Measurements from ENCODE around the gene CWC22. TPM values are rescaled to one million over a fixed set of nuclear protein-coding genes. Genes with fewer than 3 reads are reported as not detected.

The CWC22 gene
- total and polyA plus RNA-seq, 2 donors (not counting 3 experiments of a cell fraction or from before 2014, with no cell fraction given) = 1.8 to 15.7 TPM

DNA sequence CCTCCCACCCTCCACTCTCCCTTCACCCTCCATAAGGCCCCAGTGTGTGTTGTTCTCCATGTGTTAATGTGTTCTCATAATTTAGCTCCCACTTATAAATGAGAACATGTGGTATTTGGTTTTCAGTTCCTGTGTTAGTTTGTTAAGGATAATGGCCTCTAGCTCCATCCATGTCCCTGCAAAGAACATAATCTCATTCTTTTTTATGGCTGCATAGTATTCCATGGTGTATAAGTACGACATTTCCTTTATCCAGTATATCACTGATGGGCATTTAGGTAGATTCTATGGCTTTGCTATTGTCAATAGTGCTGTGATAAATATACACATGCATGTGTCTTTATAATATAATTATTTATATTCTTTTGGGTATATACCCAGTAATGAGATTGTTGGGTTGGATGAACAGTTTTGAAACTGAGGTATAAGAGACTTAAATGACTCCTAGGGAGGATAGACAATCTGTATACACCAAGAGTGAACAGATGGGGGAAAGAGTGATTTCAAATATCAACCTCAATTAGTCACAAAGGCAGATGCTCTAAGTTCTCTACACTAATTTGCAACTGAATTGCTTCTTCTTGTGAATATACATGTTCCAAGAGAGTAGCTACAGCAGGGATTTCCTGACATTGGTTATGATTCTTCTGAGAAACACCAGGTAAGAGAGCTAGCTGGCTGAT lies 23.7 kb downstream of the CWC22 start:
- H3K4me1 ChIP-seq (ENCODE audit: control insufficient read depth, extremely low read depth, insufficient read depth, low read length) = peaks cover 2% of the 10 kb centered on the region
- POLR2A ChIA-PET = no interaction called here
- no peak overlapping the region for H3K4me2 ChIP-seq (ENCODE audit: insufficient read depth, low read length)
- no TSS peak for BruUV-seq (replicated peaks)
- intact Hi-C loops (cut with micrococcal nuclease) (no loop called here), dilution Hi-C loops (cut with MboI; ENCODE audit: extremely low pct_ligation_motif_present, low sequenced_read_pairs) (no loop called here)
- H3K79me2 ChIP-seq (ENCODE audit: control insufficient read depth, insufficient read depth, low read length) = no peaks in the 10 kb centered on the region
- DNase-seq (ENCODE audit: low read depth, low spot score) (no peak), FAIRE-seq (no peak)
- no peak for TF ChIP-seq GATA2 (IDR thresholded peaks at IDR 0.05; ENCODE audit: insufficient read depth, insufficient read length, low read depth, low read length)
- TF ChIP-seq, protein P1, sequence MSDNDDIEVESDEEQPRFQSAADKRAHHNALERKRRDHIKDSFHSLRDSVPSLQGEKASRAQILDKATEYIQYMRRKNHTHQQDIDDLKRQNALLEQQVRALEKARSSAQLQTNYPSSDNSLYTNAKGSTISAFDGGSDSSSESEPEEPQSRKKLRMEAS (IDR thresholded peaks at IDR 0.05; ENCODE audit: insufficient read depth, insufficient read length) = no peak
- TF ChIP-seq JUN (IDR thresholded peaks at IDR 0.05; ENCODE audit: borderline replicate concordance, insufficient read depth, insufficient read length, low read depth) = no peak
- TF ChIP-seq EZH2 (IDR thresholded peaks at IDR 0.05; ENCODE audit: borderline replicate concordance, low read depth, low read length, severe bottlenecking) = no peak
- TF ChIP-seq, protein P2, sequence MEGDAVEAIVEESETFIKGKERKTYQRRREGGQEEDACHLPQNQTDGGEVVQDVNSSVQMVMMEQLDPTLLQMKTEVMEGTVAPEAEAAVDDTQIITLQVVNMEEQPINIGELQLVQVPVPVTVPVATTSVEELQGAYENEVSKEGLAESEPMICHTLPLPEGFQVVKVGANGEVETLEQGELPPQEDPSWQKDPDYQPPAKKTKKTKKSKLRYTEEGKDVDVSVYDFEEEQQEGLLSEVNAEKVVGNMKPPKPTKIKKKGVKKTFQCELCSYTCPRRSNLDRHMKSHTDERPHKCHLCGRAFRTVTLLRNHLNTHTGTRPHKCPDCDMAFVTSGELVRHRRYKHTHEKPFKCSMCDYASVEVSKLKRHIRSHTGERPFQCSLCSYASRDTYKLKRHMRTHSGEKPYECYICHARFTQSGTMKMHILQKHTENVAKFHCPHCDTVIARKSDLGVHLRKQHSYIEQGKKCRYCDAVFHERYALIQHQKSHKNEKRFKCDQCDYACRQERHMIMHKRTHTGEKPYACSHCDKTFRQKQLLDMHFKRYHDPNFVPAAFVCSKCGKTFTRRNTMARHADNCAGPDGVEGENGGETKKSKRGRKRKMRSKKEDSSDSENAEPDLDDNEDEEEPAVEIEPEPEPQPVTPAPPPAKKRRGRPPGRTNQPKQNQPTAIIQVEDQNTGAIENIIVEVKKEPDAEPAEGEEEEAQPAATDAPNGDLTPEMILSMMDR (IDR thresholded peaks at IDR 0.05; ENCODE audit: extremely low read depth in 1 of 2, insufficient read depth in 1 of 2, low read depth in 1 of 2, low read length in 2 of 2) = no peak
- TF ChIP-seq POLR2AphosphoS5 (IDR thresholded peaks at IDR 0.05; ENCODE audit: insufficient read depth, low read depth, low read length) = no peak
- TF ChIP-seq FOS (IDR thresholded peaks at IDR 0.05; ENCODE audit: borderline replicate concordance, insufficient read depth, low read length) = no peak
- no peak for TF ChIP-seq MYC (IDR thresholded peaks at IDR 0.05; ENCODE audit: low read depth, low read length)
- no peak for TF ChIP-seq POLR2A (IDR thresholded peaks at IDR 0.05; ENCODE audit: low read depth, low read length)
- H3K9ac ChIP-seq (replicated peaks; ENCODE audit: extremely low read depth, insufficient read depth, low read length) = no peak overlapping the region
- H3K36me3 ChIP-seq (ENCODE audit: control insufficient read depth in 2 of 2, extremely low read depth in 1 of 2, insufficient read depth in 2 of 2, low read length in 2 of 2) = peaks cover 2 to 6% of the 10 kb centered on the region in 2 experiments
- no peak overlapping the region for H2AFZ ChIP-seq (ENCODE audit: low read depth, low read length)
- H4K20me1 ChIP-seq (replicated peaks; ENCODE audit: control insufficient read depth, extremely low read depth, insufficient read depth, low read length) = no peaks in the 10 kb centered on the region
- no peak overlapping the region for H3K27ac ChIP-seq (ENCODE audit: insufficient read depth, low read depth, low read length)
- CTCF ChIA-PET = interaction anchor here (1.3 kb wide), 1 partner anchor 8 kb away, joined by 3 read pairs; no protein-coding TSS in a partner anchor
- H3K4me3 ChIP-seq (replicated peaks in 1 of 3; ENCODE audit: insufficient read depth in 1 of 3, low read depth in 1 of 3, low read length in 3 of 3) = no peak overlapping the region
- H3K27me3 ChIP-seq (ENCODE audit: control insufficient read depth in 2 of 2, insufficient read depth in 2 of 2, low read length in 2 of 2) = no peaks in the 10 kb centered on the region
- no peaks in the 10 kb centered on the region for H3K9me1 ChIP-seq (replicated peaks; ENCODE audit: control insufficient read depth, extremely low read depth, insufficient read depth, low read length)
- H3K9me3 ChIP-seq (replicated peaks; ENCODE audit: control insufficient read depth, insufficient read depth, low read length) = no peaks in the 10 kb centered on the region
